ENCODE data around the gene ITGA5. TPM values are rescaled to one million over a fixed set of nuclear protein-coding genes. Genes with fewer than 3 reads are reported as not detected.
A peak's percentile ranks its signal among the peaks of the same experiment; 100 is the strongest.

Gene ITGA5
- total and polyA plus RNA-seq, 5 donors from 2014 or later, result 18.6 to 57.4 (median 23.8) TPM

DNA sequence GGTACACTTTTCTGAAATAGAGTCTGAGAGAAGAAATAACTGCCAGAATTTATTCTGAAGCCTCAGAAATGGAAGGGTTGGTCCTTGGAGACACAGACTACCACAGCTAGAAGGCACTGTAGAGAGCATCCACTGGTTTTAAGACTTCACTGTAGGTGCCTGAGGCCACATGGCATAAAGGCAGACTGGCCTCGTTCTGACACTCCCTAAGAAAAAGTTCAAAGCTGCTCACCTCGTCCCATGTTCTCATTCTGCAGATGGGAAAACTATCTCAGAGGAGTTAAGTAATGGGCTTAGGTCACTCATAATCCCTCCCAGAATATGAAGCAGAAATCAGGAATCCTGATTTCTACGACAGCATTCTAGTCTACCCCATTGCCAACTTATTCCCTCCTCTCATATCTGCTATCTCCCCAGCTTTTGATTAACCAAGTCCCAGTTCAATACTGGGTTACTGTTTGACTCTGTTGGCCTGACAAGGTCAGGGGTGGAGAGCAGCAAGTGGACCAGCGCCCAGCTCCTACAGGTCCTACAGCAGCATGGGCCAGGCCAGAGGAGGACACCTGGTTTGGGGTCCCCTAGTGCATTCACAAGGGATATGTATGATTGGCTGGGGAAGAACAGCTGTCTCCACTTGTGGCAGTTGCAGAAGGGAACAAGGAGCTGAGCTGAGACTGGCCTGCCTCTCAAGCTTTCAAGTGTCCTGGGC is 3.7 kb downstream of the ITGA5 start:
- no peak for DNase-seq
- Histone ChIP-seq H3K4me3 (ENCODE audit: low read depth, low read length) (peak overlapping the region; percentile 26), H3K4me1 (ENCODE audit: control insufficient read depth, insufficient read depth, low read length, poor library complexity, severe bottlenecking) (peaks cover 87% of the 10 kb centered on the region)

GRCh38 chr12:54413284-54414190 is 5.5 kb downstream of the ITGA5 start:
- Histone ChIP-seq H3K27me3 (ENCODE audit: control insufficient read depth, insufficient read depth, low read length) (no peaks in the 10 kb centered on the region), H3K9me3 (ENCODE audit: control insufficient read depth in 2 of 2, low read length in 2 of 2) (no peaks in the 10 kb centered on the region), H3K4me1 (ENCODE audit: control insufficient read depth, insufficient read depth, low read length, poor library complexity, severe bottlenecking) (peaks cover 75% of the 10 kb centered on the region), H3K4me3 (ENCODE audit: low read depth, low read length) (peak overlapping the region; percentile 82), H3K36me3 (ENCODE audit: control insufficient read depth, insufficient read depth, low read length) (peaks cover 11% of the 10 kb centered on the region), H3K27ac (ENCODE audit: insufficient read depth, low read length, poor library complexity, severe bottlenecking) (peak overlapping the region; percentile 87)
- Mint-ChIP-seq H3K27ac (peak overlapping the region; percentile 96 to 100 (median 96)), H3K36me3 (peaks cover 12% of the 10 kb centered on the region), H3K27me3 (no peaks in the 10 kb centered on the region), H3K4me3 (peak overlapping the region; percentile 70 to 83 (median 76)), H3K9me3 (no peaks in the 10 kb centered on the region), H3K4me1 (peaks cover 11 to 85% (median 41%) of the 10 kb centered on the region in 4 donors)
- peak; percentile 72 to 89 (median 77) for DNase-seq
- ATAC-seq (ENCODE audit: low read depth in 2 of 2), result peak; percentile 84 to 85

More for the DNA sequence above, 3.7 kb downstream of the ITGA5 start:
- Mint-ChIP-seq H3K36me3 (peaks cover 8% of the 10 kb centered on the region), H3K4me3 (peak overlapping the region; percentile 63 to 93 (median 90)), H3K27ac (peak overlapping the region; percentile 88 to 97 (median 96)), H3K4me1 (peaks cover 11 to 89% (median 44%) of the 10 kb centered on the region in 4 donors), H3K9me3 (no peaks in the 10 kb centered on the region), H3K27me3 (no peaks in the 10 kb centered on the region)
- Histone ChIP-seq H3K27me3 (ENCODE audit: control insufficient read depth, insufficient read depth, low read length) (no peaks in the 10 kb centered on the region), H3K27ac (ENCODE audit: insufficient read depth, low read length, poor library complexity, severe bottlenecking) (peak overlapping the region; percentile 88), H3K36me3 (ENCODE audit: control insufficient read depth, insufficient read depth, low read length) (no peaks in the 10 kb centered on the region), H3K9me3 (ENCODE audit: control insufficient read depth in 2 of 2, low read length in 2 of 2) (no peaks in the 10 kb centered on the region)
- ATAC-seq (ENCODE audit: low read depth in 2 of 2), result no peak

- no peaks in the 10 kb centered on the region for H3K27me3 ChIP-seq (ENCODE audit: control insufficient read depth, insufficient read depth, low read length)
- no peaks in the 10 kb centered on the region for H3K9me3 Mint-ChIP-seq
- peaks cover 17% of the 10 kb centered on the region for H3K36me3 Mint-ChIP-seq
- H3K4me1 ChIP-seq (ENCODE audit: control insufficient read depth, insufficient read depth, low read length, poor library complexity, severe bottlenecking), result peaks cover 69% of the 10 kb centered on the region
- H3K4me3 Mint-ChIP-seq, result peak overlapping the region; percentile 70 to 83 (median 76)
- H3K36me3 ChIP-seq (ENCODE audit: control insufficient read depth, insufficient read depth, low read length), result peaks cover 17% of the 10 kb centered on the region
- H3K27ac Mint-ChIP-seq, result peak overlapping the region; percentile 96 to 100 (median 96)
- no peaks in the 10 kb centered on the region for H3K27me3 Mint-ChIP-seq
- peaks cover 11 to 85% (median 46%) of the 10 kb centered on the region in 4 donors for H3K4me1 Mint-ChIP-seq
- peak; percentile 15 to 28 for ATAC-seq (ENCODE audit: low read depth in 2 of 2)
- H3K27ac ChIP-seq (ENCODE audit: insufficient read depth, low read length, poor library complexity, severe bottlenecking), result peak overlapping the region; percentile 87
- no peaks in the 10 kb centered on the region for H3K9me3 ChIP-seq (ENCODE audit: control insufficient read depth in 2 of 2, low read length in 2 of 2)
- peak in 2 of 3 donors; percentile 39 to 62 for DNase-seq
- H3K4me3 ChIP-seq (ENCODE audit: low read depth, low read length), result peak overlapping the region; percentile 82
These were observed 6.3 kb downstream of the ITGA5 start for GRCh38 chr12:54412786-54413185.

- Mint-ChIP-seq H3K36me3 (peaks cover 19% of the 10 kb centered on the region), H3K9me3 (no peaks in the 10 kb centered on the region), H3K27ac (peak overlapping the region; percentile 96 to 100 (median 96)), H3K27me3 (no peaks in the 10 kb centered on the region), H3K4me3 (peak overlapping the region; percentile 70 to 83 (median 76)), H3K4me1 (peaks cover 11 to 85% (median 46%) of the 10 kb centered on the region in 4 donors)
- ATAC-seq (ENCODE audit: low read depth in 2 of 2), result no peak
- Histone ChIP-seq H3K36me3 (ENCODE audit: control insufficient read depth, insufficient read depth, low read length) (peaks cover 22% of the 10 kb centered on the region), H3K4me3 (ENCODE audit: low read depth, low read length) (peak overlapping the region; percentile 82), H3K27me3 (ENCODE audit: control insufficient read depth, insufficient read depth, low read length) (no peaks in the 10 kb centered on the region), H3K4me1 (ENCODE audit: control insufficient read depth, insufficient read depth, low read length, poor library complexity, severe bottlenecking) (peaks cover 65% of the 10 kb centered on the region), H3K27ac (ENCODE audit: insufficient read depth, low read length, poor library complexity, severe bottlenecking) (peak overlapping the region; percentile 87), H3K9me3 (ENCODE audit: control insufficient read depth in 2 of 2, low read length in 2 of 2) (no peaks in the 10 kb centered on the region)
- DNase-seq, result no peak
These were observed 6.7 kb downstream of the ITGA5 start for GRCh38 chr12:54412348-54412747.

- ATAC-seq (ENCODE audit: low read depth in 2 of 2) (peak; percentile 35 to 38), DNase-seq (peak in 2 of 3 donors; percentile 41 to 78)
- H3K4me3 ChIP-seq (ENCODE audit: low read depth, low read length), result peak overlapping the region; percentile 82
- no peaks in the 10 kb centered on the region for H3K27me3 ChIP-seq (ENCODE audit: control insufficient read depth, insufficient read depth, low read length)
- H3K9me3 Mint-ChIP-seq, result no peaks in the 10 kb centered on the region
- H3K36me3 ChIP-seq (ENCODE audit: control insufficient read depth, insufficient read depth, low read length), result peaks cover 29% of the 10 kb centered on the region
- H3K9me3 ChIP-seq (ENCODE audit: control insufficient read depth in 2 of 2, low read length in 2 of 2), result no peaks in the 10 kb centered on the region
- H3K27ac Mint-ChIP-seq, result peak overlapping the region; percentile 96 to 100 (median 96)
- peaks cover 11 to 85% (median 46%) of the 10 kb centered on the region in 4 donors for H3K4me1 Mint-ChIP-seq
- peaks cover 27% of the 10 kb centered on the region for H3K36me3 Mint-ChIP-seq
- H3K4me1 ChIP-seq (ENCODE audit: control insufficient read depth, insufficient read depth, low read length, poor library complexity, severe bottlenecking), result peaks cover 57% of the 10 kb centered on the region
- H3K27me3 Mint-ChIP-seq, result no peaks in the 10 kb centered on the region
- peak overlapping the region; percentile 87 for H3K27ac ChIP-seq (ENCODE audit: insufficient read depth, low read length, poor library complexity, severe bottlenecking)
- H3K4me3 Mint-ChIP-seq, result peak overlapping the region; percentile 17 to 83 (median 74)
These were observed 7.5 kb downstream of the ITGA5 start for GRCh38 chr12:54411391-54412241.

GRCh38 chr12:54409267-54409666 is 9.8 kb downstream of the ITGA5 start:
- Mint-ChIP-seq H3K27me3 (no peaks in the 10 kb centered on the region), H3K4me1 (peaks cover 15 to 85% (median 44%) of the 10 kb centered on the region in 4 donors), H3K4me3 (no peak overlapping the region), H3K27ac (peak overlapping the region; percentile 62 to 89 (median 83)), H3K36me3 (peaks cover 39% of the 10 kb centered on the region), H3K9me3 (no peaks in the 10 kb centered on the region)
- no peak overlapping the region for H3K27ac ChIP-seq (ENCODE audit: insufficient read depth, low read length, poor library complexity, severe bottlenecking)
- peaks cover 43% of the 10 kb centered on the region for H3K4me1 ChIP-seq (ENCODE audit: control insufficient read depth, insufficient read depth, low read length, poor library complexity, severe bottlenecking)
- no peak overlapping the region for H3K4me3 ChIP-seq (ENCODE audit: low read depth, low read length)
- no peak for ATAC-seq (ENCODE audit: low read depth in 2 of 2)
- no peaks in the 10 kb centered on the region for H3K27me3 ChIP-seq (ENCODE audit: control insufficient read depth, insufficient read depth, low read length)
- no peak for DNase-seq
- no peaks in the 10 kb centered on the region for H3K9me3 ChIP-seq (ENCODE audit: control insufficient read depth in 2 of 2, low read length in 2 of 2)
- peaks cover 52% of the 10 kb centered on the region for H3K36me3 ChIP-seq (ENCODE audit: control insufficient read depth, insufficient read depth, low read length)
